H9 (cell line): ENCODE measurements around the gene POU2AF1. TPM values are rescaled to one million over a fixed set of nuclear protein-coding genes. Genes with fewer than 3 reads are reported as not detected.

Experiments
- DNase-seq: peaks from one replicate; pipeline ENCODE4 v3.0.0-alpha.2; 2017
- H2AFZ ChIP-seq: one replicate; pipeline ENCODE4 v1.6.1; 2013; ENCODE audit warnings: mild to moderate bottlenecking, low read length, control low read depth, moderate library complexity
- H2AK5ac ChIP-seq: 2 replicates; pipeline ENCODE4 v1.6.1; 2013; ENCODE audit warnings: low read length, control low read depth, mixed read lengths; ENCODE audit not compliant: insufficient read length
- H2BK120ac ChIP-seq: one replicate; pipeline ENCODE4 v1.6.1; 2013; ENCODE audit warnings: low read depth, mild to moderate bottlenecking, low read length, control low read depth, inconsistent platforms; ENCODE audit not compliant: poor library complexity, severe bottlenecking
- H2BK12ac ChIP-seq: 2 replicates; pipeline ENCODE4 v1.6.1; 2013; ENCODE audit warnings: low read length, control low read depth, mixed read lengths, low read depth; ENCODE audit not compliant: insufficient read length
- H2BK15ac ChIP-seq: 2 replicates; pipeline ENCODE4 v1.6.1; 2013; ENCODE audit warnings: low read depth, low read length, control low read depth
- H2BK20ac ChIP-seq: one replicate; pipeline ENCODE4 v1.6.1; 2013; ENCODE audit warnings: low read depth, mild to moderate bottlenecking, low read length, control low read depth, inconsistent platforms; ENCODE audit not compliant: poor library complexity, severe bottlenecking
- H2BK5ac ChIP-seq: 2 replicates; pipeline ENCODE4 v1.6.1; 2013; ENCODE audit warnings: low read length, control low read depth, mixed read lengths; ENCODE audit not compliant: insufficient read length
- H3K14ac ChIP-seq: 2 replicates; pipeline ENCODE4 v1.6.1; 2013; ENCODE audit warnings: low read length, control low read depth; ENCODE audit not compliant: insufficient read depth
- H3K18ac ChIP-seq: 2 replicates; pipeline ENCODE4 v1.6.1; 2013; ENCODE audit warnings: low read depth, mild to moderate bottlenecking, mixed read lengths, low read length, control low read depth; ENCODE audit not compliant: insufficient read length
- H3K23ac ChIP-seq: 2 replicates; pipeline ENCODE4 v1.6.1; 2013; ENCODE audit warnings: low read length, control low read depth, mixed read lengths, low read depth; ENCODE audit not compliant: insufficient read length
- H3K23me2 ChIP-seq: 2 replicates; pipeline ENCODE4 v1.6.1; 2013; ENCODE audit warnings: low read depth, mild to moderate bottlenecking, mixed read lengths, low read length, control low read depth; ENCODE audit not compliant: insufficient read length, poor library complexity, severe bottlenecking
- H3K27ac ChIP-seq: 2 replicates; pipeline ENCODE4 v1.5.1; 2013; ENCODE audit warnings: low read length, control low read depth, mixed read lengths, low read depth; ENCODE audit not compliant: insufficient read length
- H3K27me3 ChIP-seq: 2 replicates; pipeline ENCODE4 v1.6.1; 2013; ENCODE audit warnings: low read length, control low read depth, inconsistent platforms; ENCODE audit not compliant: insufficient read depth
- H3K4ac ChIP-seq: 2 replicates; pipeline ENCODE4 v1.6.1; 2013; ENCODE audit warnings: low read depth, mild to moderate bottlenecking, control low read depth, inconsistent platforms, low read length, moderate library complexity
- H3K4me1 ChIP-seq: 2 replicates; pipeline ENCODE4 v1.6.1; 2013; ENCODE audit warnings: low read length, control low read depth, inconsistent platforms; ENCODE audit not compliant: insufficient read depth
- H3K4me2 ChIP-seq: 2 replicates; pipeline ENCODE4 v1.6.1; 2013; ENCODE audit warnings: low read length, control low read depth, mixed read lengths; ENCODE audit not compliant: insufficient read length, insufficient read depth
- H3K56ac ChIP-seq: 2 replicates; pipeline ENCODE4 v1.6.1; 2013; ENCODE audit warnings: low read depth, mild to moderate bottlenecking, mixed read lengths, low read length, control low read depth; ENCODE audit not compliant: insufficient read length
- H3K79me1 ChIP-seq: 2 replicates; pipeline ENCODE4 v1.6.1; 2013; ENCODE audit warnings: low read depth, mild to moderate bottlenecking, moderate library complexity, low read length, control low read depth, inconsistent platforms; ENCODE audit not compliant: insufficient read depth, poor library complexity, severe bottlenecking
- H3K79me2 ChIP-seq: 2 replicates; pipeline ENCODE4 v1.6.1; 2013; ENCODE audit warnings: low read length, control low read depth, inconsistent platforms; ENCODE audit not compliant: insufficient read depth
- H3K9ac ChIP-seq: 2 replicates; pipeline ENCODE4 v1.6.1; 2013; ENCODE audit warnings: low read length, control low read depth, mixed read lengths; ENCODE audit not compliant: insufficient read length; ENCODE audit errors: extremely low read depth
- H3K9me3 ChIP-seq: one replicate; pipeline ENCODE4 v1.6.1; 2013; ENCODE audit warnings: low read depth, low read length, inconsistent platforms; ENCODE audit not compliant: control insufficient read depth
- H3T11ph ChIP-seq: one replicate; pipeline ENCODE4 v1.6.1; 2013; ENCODE audit warnings: mild to moderate bottlenecking, low read length, control low read depth, inconsistent platforms
- H4K20me1 ChIP-seq: one replicate; pipeline ENCODE4 v1.6.1; 2013; ENCODE audit not compliant: control insufficient read depth, insufficient read length, insufficient read depth
- H4K5ac ChIP-seq: 2 replicates; pipeline ENCODE4 v1.6.1; 2013; ENCODE audit warnings: low read depth, mild to moderate bottlenecking, mixed read lengths, low read length, control low read depth; ENCODE audit not compliant: insufficient read length
- H4K8ac ChIP-seq: replicated peaks from 2 replicates; pipeline ENCODE4 v1.6.1; 2013; ENCODE audit warnings: low read length, control low read depth, mixed read lengths, low read depth; ENCODE audit not compliant: insufficient read length
- H4K91ac ChIP-seq: 2 replicates; pipeline ENCODE4 v1.6.1; 2013; ENCODE audit warnings: low read depth, mild to moderate bottlenecking, moderate library complexity, mixed read lengths, low read length, control low read depth; ENCODE audit not compliant: insufficient read length
- H3K27ac Mint-ChIP-seq, 3 experiments: 2 replicates in 2 of 3; 3 replicates in 1 of 3; pipeline ENCODE4 v1.8.0; 2020 to 2021; ENCODE audit warnings: mixed read lengths in 3 of 3, mild to moderate bottlenecking in 1 of 3, moderate library complexity in 1 of 3
- H3K27me3 Mint-ChIP-seq: 2 replicates; pipeline ENCODE4 v1.8.0; 2021; ENCODE audit warnings: low read depth, mild to moderate bottlenecking, moderate library complexity, mixed read lengths
- H3K36me3 Mint-ChIP-seq, 3 experiments: 2 replicates in 2 of 3; 3 replicates in 1 of 3; pipeline ENCODE4 v1.8.0; 2020 to 2021; ENCODE audit warnings: low read depth in 3 of 3, mixed read lengths in 3 of 3; ENCODE audit not compliant: insufficient read depth in 1 of 3
- H3K4me1 Mint-ChIP-seq, 2 experiments: 2 replicates each; pipeline ENCODE4 v1.8.0; 2020; ENCODE audit warnings: mixed read lengths in 2 of 2
- H3K4me3 Mint-ChIP-seq, 2 experiments: 2 replicates in 1 of 2; 3 replicates in 1 of 2; pipeline ENCODE4 v1.8.0; 2020 to 2021; ENCODE audit warnings: mild to moderate bottlenecking in 2 of 2, mixed read lengths in 2 of 2, moderate library complexity in 1 of 2
- H3K9me3 Mint-ChIP-seq, 2 experiments: 2 replicates in 1 of 2; 3 replicates in 1 of 2; pipeline ENCODE4 v1.8.0; 2020; ENCODE audit warnings: mild to moderate bottlenecking in 2 of 2, mixed read lengths in 2 of 2, moderate library complexity in 1 of 2
- CTCF ChIP-seq: fragments of 200-600 bp; sonication (generic); conservative IDR thresholded peaks from 3 replicates; pipeline ENCODE4 v1.8.0; 2021; ENCODE audit warnings: antibody characterized with exemption, mild to moderate bottlenecking
- whole genome bisulfite sequencing: extraction: QIAGEN DNeasy Blood & Tissue Kit; methylation state at CpG from one replicate; pipeline ENCODE4 v1.1.7; 2013; ENCODE audit warnings: missing lambda C conversion rate, low lambda C conversion rate, mixed read lengths; ENCODE audit not compliant: insufficient read length; ENCODE audit errors: extremely low coverage; 5-methylcytosine and 5-hydroxymethylcytosine counted together
- total RNA-seq: library from RNA; stranded (reverse); gene quantifications from 2 replicates; pipeline ENCODE4 v1.2.1, GENCODE V29; 2021

POU2AF1 gene
- total RNA-seq, 1 experiment from 2014 or later, result not detected

GRCh38 chr11:111399187-111400031 lies 20.3 kb upstream of the POU2AF1 start:
- Histone ChIP-seq H4K5ac (no peak overlapping the region), H3K4me2 (no peak overlapping the region), H2BK20ac (no peak overlapping the region), H3K27me3 (no peaks in the 10 kb centered on the region), H4K91ac (no peak overlapping the region), H3K56ac (no peak overlapping the region), H3K9ac (no peak overlapping the region), H3K23me2 (no peaks in the 10 kb centered on the region), H3K18ac (no peak overlapping the region), H2BK12ac (no peak overlapping the region), H3T11ph (no peak overlapping the region), H3K9me3 (no peaks in the 10 kb centered on the region), H2BK5ac (no peak overlapping the region), H4K20me1 (no peaks in the 10 kb centered on the region), H2AFZ (no peak overlapping the region), H3K27ac (no peak overlapping the region), H3K79me1 (no peaks in the 10 kb centered on the region), H3K4me1 (no peaks in the 10 kb centered on the region), H4K8ac (no peak overlapping the region), H3K4ac (no peak overlapping the region), H3K14ac (no peak overlapping the region), H2BK15ac (no peak overlapping the region), H2BK120ac (no peak overlapping the region), H3K79me2 (no peaks in the 10 kb centered on the region), H2AK5ac (no peak overlapping the region), H3K23ac (no peak overlapping the region)
- H3K27me3 Mint-ChIP-seq, result no peaks in the 10 kb centered on the region; the same call in none of the 2 replicates
- WGBS, result no CpG with 5 or more reads among the region's 7 CpGs
- no peak for DNase-seq
- H3K9me3 Mint-ChIP-seq, result no peaks in the 10 kb centered on the region; a peak in 1 of 5 replicates
- H3K36me3 Mint-ChIP-seq, result no peaks in the 10 kb centered on the region
- TF ChIP-seq CTCF, result no peak
- H3K4me1 Mint-ChIP-seq, result no peaks in the 10 kb centered on the region
- H3K27ac Mint-ChIP-seq, result no peak overlapping the region; a peak in 1 of 7 replicates
- no peak overlapping the region for H3K4me3 Mint-ChIP-seq
